NCI-H2196 treated with DMSO at 0.1 percent for 48 hours (cell line): Measurements from ENCODE around the gene FRMD4A.
A peak's percentile ranks its signal among the peaks of the same experiment; 100 is the strongest.

ENCODE experiments used
- DNase-seq: peaks from one replicate; lab custom pipeline; 2025; ENCODE audit not compliant: unreplicated experiment; lab: John Stamatoyannopoulos, UW

FRMD4A gene

GRCh38 chr10:14340051-14340744, 9.5 kb upstream of the FRMD4A start:
- no peak for DNase-seq

GRCh38 chr10:14336736-14337135, 6.0 kb upstream of the FRMD4A start:
- no peak for DNase-seq

GRCh38 chr10:14334771-14335170, 4.0 kb upstream of the FRMD4A start:
- no peak for DNase-seq

GRCh38 chr10:14333606-14334005, 2.9 kb upstream of the FRMD4A start:
- DNase-seq, result no peak

GRCh38 chr10:14332903-14333302, 2.2 kb upstream of the FRMD4A start:
- no peak for DNase-seq

- DNase-seq, result no peak
These were observed 964 bp downstream of the FRMD4A start for GRCh38 chr10:14329746-14330173.

GRCh38 chr10:14328881-14329672, 1.6 kb downstream of the FRMD4A start:
- DNase-seq, result no peak

GRCh38 chr10:14327527-14327926, 3.2 kb downstream of the FRMD4A start:
- DNase-seq, result no peak

- no peak for DNase-seq
These were observed 4.1 kb downstream of the FRMD4A start for GRCh38 chr10:14326581-14326980.

- no peak for DNase-seq
These were observed 5.3 kb downstream of the FRMD4A start for GRCh38 chr10:14325325-14325955.

GRCh38 chr10:14322526-14323188, 8.1 kb downstream of the FRMD4A start:
- DNase-seq, result no peak

- DNase-seq, result no peak
These were observed 12.7 kb downstream of the FRMD4A start for GRCh38 chr10:14318007-14318406.

- DNase-seq, result peak; percentile 13
These were observed 18.7 kb downstream of the FRMD4A start for GRCh38 chr10:14312014-14312413.

- DNase-seq, result no peak
These were observed 19.3 kb downstream of the FRMD4A start for GRCh38 chr10:14311206-14311957.

- no peak for DNase-seq
These were observed 21.1 kb downstream of the FRMD4A start for GRCh38 chr10:14309593-14309992.

GRCh38 chr10:14306190-14306589, 24.5 kb downstream of the FRMD4A start:
- no peak for DNase-seq

- no peak for DNase-seq
These were observed 26.7 kb downstream of the FRMD4A start for GRCh38 chr10:14304046-14304445.

- DNase-seq, result no peak
These were observed 28.7 kb downstream of the FRMD4A start for GRCh38 chr10:14302035-14302434.

- DNase-seq, result no peak
These were observed 31.2 kb downstream of the FRMD4A start for GRCh38 chr10:14299556-14299955.

- DNase-seq, result no peak
These were observed 34.5 kb downstream of the FRMD4A start for GRCh38 chr10:14296065-14296709.
